ENCODE data around the gene GARIN6. TPM values are rescaled to one million over a fixed set of nuclear protein-coding genes. Genes with fewer than 3 reads are reported as not detected.

GARIN6 gene
- total RNA-seq, 1 experiment from 2014 or later = not detected

GRCh38 chr12:99686142-99686541 is 38.6 kb downstream of the GARIN6 start:
- Mint-ChIP-seq H3K36me3 (peaks cover 6% of the 10 kb centered on the region), H3K27me3 (ENCODE audit: low read depth) (no peaks in the 10 kb centered on the region), H3K4me3 (no peak overlapping the region), H3K4me1 (peaks cover 3% of the 10 kb centered on the region), H3K27ac (no peak overlapping the region), H3K9me3 (peaks cover 33% of the 10 kb centered on the region)
- ATAC-seq = no peak
- POLR2A ChIA-PET = interaction anchor here (1.4 kb wide), 1 partner anchor 9 kb away, joined by 3 read pairs; no protein-coding TSS in a partner anchor
- CTCF ChIA-PET = no interaction called here
- TF ChIP-seq MYBL2 (CRISPR knock-in tag; IDR thresholded peaks at IDR 0.05) (no peak), RELA (CRISPR knock-in tag; IDR thresholded peaks at IDR 0.05; ENCODE audit: borderline replicate concordance) (no peak), ARID4B (CRISPR knock-in tag; IDR thresholded peaks at IDR 0.05; ENCODE audit: borderline replicate concordance) (no peak), TEAD1 (CRISPR knock-in tag; IDR thresholded peaks at IDR 0.05) (no peak), SMAD3 (CRISPR knock-in tag; IDR thresholded peaks at IDR 0.05; ENCODE audit: borderline replicate concordance) (no peak), PRDM15 (CRISPR knock-in tag; IDR thresholded peaks at IDR 0.05) (no peak), ZNF396 (CRISPR knock-in tag; IDR thresholded peaks at IDR 0.05; ENCODE audit: borderline replicate concordance) (no peak), PRRX2 (CRISPR knock-in tag; IDR thresholded peaks at IDR 0.05) (no peak), NR2C2 (CRISPR knock-in tag; IDR thresholded peaks at IDR 0.05) (no peak), EMX1 (CRISPR knock-in tag; IDR thresholded peaks at IDR 0.05) (no peak), NFYB (CRISPR knock-in tag; conservative IDR thresholded peaks at IDR 0.05; ENCODE audit: low read depth) (no peak), ZNF219 (CRISPR knock-in tag; IDR thresholded peaks at IDR 0.05; ENCODE audit: borderline replicate concordance) (no peak)
- TF ChIP-seq, protein P1, sequence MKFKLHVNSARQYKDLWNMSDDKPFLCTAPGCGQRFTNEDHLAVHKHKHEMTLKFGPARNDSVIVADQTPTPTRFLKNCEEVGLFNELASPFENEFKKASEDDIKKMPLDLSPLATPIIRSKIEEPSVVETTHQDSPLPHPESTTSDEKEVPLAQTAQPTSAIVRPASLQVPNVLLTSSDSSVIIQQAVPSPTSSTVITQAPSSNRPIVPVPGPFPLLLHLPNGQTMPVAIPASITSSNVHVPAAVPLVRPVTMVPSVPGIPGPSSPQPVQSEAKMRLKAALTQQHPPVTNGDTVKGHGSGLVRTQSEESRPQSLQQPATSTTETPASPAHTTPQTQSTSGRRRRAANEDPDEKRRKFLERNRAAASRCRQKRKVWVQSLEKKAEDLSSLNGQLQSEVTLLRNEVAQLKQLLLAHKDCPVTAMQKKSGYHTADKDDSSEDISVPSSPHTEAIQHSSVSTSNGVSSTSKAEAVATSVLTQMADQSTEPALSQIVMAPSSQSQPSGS (CRISPR knock-in tag; IDR thresholded peaks at IDR 0.05; ENCODE audit: borderline replicate concordance, low read depth) = no peak
- TF ChIP-seq, protein P2, sequence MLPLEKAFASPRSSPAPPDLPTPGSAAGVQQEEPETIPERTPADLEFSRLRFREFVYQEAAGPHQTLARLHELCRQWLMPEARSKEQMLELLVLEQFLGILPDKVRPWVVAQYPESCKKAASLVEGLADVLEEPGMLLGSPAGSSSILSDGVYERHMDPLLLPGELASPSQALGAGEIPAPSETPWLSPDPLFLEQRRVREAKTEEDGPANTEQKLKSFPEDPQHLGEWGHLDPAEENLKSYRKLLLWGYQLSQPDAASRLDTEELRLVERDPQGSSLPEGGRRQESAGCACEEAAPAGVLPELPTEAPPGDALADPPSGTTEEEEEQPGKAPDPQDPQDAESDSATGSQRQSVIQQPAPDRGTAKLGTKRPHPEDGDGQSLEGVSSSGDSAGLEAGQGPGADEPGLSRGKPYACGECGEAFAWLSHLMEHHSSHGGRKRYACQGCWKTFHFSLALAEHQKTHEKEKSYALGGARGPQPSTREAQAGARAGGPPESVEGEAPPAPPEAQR (CRISPR knock-in tag; IDR thresholded peaks at IDR 0.05) = no peak
- TF ChIP-seq, protein P3, sequence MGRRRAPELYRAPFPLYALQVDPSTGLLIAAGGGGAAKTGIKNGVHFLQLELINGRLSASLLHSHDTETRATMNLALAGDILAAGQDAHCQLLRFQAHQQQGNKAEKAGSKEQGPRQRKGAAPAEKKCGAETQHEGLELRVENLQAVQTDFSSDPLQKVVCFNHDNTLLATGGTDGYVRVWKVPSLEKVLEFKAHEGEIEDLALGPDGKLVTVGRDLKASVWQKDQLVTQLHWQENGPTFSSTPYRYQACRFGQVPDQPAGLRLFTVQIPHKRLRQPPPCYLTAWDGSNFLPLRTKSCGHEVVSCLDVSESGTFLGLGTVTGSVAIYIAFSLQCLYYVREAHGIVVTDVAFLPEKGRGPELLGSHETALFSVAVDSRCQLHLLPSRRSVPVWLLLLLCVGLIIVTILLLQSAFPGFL (CRISPR knock-in tag; IDR thresholded peaks at IDR 0.05; ENCODE audit: borderline replicate concordance) = no peak
- TF ChIP-seq, protein P4, sequence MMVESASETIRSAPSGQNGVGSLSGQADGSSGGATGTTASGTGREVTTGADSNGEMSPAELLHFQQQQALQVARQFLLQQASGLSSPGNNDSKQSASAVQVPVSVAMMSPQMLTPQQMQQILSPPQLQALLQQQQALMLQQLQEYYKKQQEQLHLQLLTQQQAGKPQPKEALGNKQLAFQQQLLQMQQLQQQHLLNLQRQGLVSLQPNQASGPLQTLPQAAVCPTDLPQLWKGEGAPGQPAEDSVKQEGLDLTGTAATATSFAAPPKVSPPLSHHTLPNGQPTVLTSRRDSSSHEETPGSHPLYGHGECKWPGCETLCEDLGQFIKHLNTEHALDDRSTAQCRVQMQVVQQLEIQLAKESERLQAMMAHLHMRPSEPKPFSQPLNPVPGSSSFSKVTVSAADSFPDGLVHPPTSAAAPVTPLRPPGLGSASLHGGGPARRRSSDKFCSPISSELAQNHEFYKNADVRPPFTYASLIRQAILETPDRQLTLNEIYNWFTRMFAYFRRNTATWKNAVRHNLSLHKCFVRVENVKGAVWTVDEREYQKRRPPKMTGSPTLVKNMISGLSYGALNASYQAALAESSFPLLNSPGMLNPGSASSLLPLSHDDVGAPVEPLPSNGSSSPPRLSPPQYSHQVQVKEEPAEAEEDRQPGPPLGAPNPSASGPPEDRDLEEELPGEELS (CRISPR knock-in tag; IDR thresholded peaks at IDR 0.05) = no peak
- DNase-seq (ENCODE audit: low spot score) = no peak
